Placental epithelial cell (primary cell): ENCODE results near the gene LRRC61. TPM values are rescaled to one million over a fixed set of nuclear protein-coding genes. Genes with fewer than 3 reads are reported as not detected.

ENCODE experiments used
- total RNA-seq: library from RNA; depleted of rRNA; stranded (reverse); fragments of >200 nt; gene quantifications from 2 replicates; pipeline ENCODE4 v1.2.3, GENCODE V29; 2012

Gene LRRC61
- 7.9 and 12.0 TPM in 2 replicates for total RNA-seq

GRCh38 chr7:150322833-150323681 is at the start of gene LRRC61, which contains the start of gene ACTR3C:
Gene LRRC61, plus strand, starts transcription at chr7:150323355. Its CDS starts 13,507 bp downstream, at chr7:150336862.
Gene ACTR3C, minus strand, starts transcription at chr7:150323545. Its CDS starts 28,249 bp downstream, at chr7:150295296.

GRCh38 chr7:150341263-150342120 is 18.3 kb downstream of the LRRC61 start, which contains the start of gene RARRES2:
Gene RARRES2, minus strand, starts transcription at chr7:150341629. Its CDS starts 1,020 bp downstream, at chr7:150340609.

GRCh38 chr7:150368096-150368883 is 45.1 kb downstream of the LRRC61 start, which contains the start of gene REPIN1:
Gene REPIN1, plus strand, starts transcription at chr7:150368822. Its CDS starts 890 bp downstream, at chr7:150369712.

GRCh38 chr7:150378853-150379440 is 55.8 kb downstream of the LRRC61 start, which contains the start of gene ZNF775:
Gene ZNF775, plus strand, starts transcription at chr7:150379330. Its CDS starts 9,141 bp downstream, at chr7:150388471.

Other genes with a start within 250 kb of the LRRC61 start
- gene ACTR3C, start 190 bp downstream of the LRRC61 start, total RNA-seq: 13.7 and 16.8 TPM in 2 replicates
- 0.79 TPM in 1 of 2 replicates, not detected in the other for gene RARRES2, start 18.3 kb downstream of the LRRC61 start, total RNA-seq
- 19.2 and 30.3 TPM in 2 replicates for gene REPIN1, start 45.5 kb downstream of the LRRC61 start, total RNA-seq
- 4.4 and 5.9 TPM in 2 replicates for gene ZNF775, start 56.0 kb downstream of the LRRC61 start, total RNA-seq
- not detected in 2 replicates for gene GIMAP8, start 127.3 kb downstream of the LRRC61 start, total RNA-seq
- not detected in 2 replicates for gene GIMAP7, start 191.5 kb downstream of the LRRC61 start, total RNA-seq
- gene GIMAP4, start 244.0 kb downstream of the LRRC61 start, total RNA-seq: not detected in 2 replicates